AG04450 (cell line): ENCODE measurements around the gene PRKCZ. TPM values are rescaled to one million over a fixed set of nuclear protein-coding genes. Genes with fewer than 3 reads are reported as not detected.

Source experiments
- CTCF ChIA-PET: fragments of 300-600, 350-600 bp; formaldehyde crosslinking; extraction: SDS; loops from one replicate; lab custom pipeline; 2022; ENCODE audit warnings: antibody characterized with exemption, inconsistent platforms; lab: Charles Lee
- POLR2A ChIA-PET: fragments of 350-600 bp; formaldehyde crosslinking; extraction: SDS; loops from one replicate; lab custom pipeline; 2021; ENCODE audit warnings: antibody characterized with exemption, inconsistent platforms; lab: Yijun Ruan, JAX
- DNase-seq: peaks from one replicate; pipeline ENCODE4 v3.0.0-alpha.2; 2011; ENCODE audit warnings: low read depth, low spot score
- H3K27ac ChIP-seq: one replicate; pipeline ENCODE4 v1.5.1; 2012; ENCODE audit warnings: low read depth, low read length, control low read depth
- H3K27me3 ChIP-seq: one replicate; pipeline ENCODE4 v1.6.0; 2012; ENCODE audit warnings: low read length; ENCODE audit not compliant: control insufficient read depth, insufficient read depth
- H3K4me3 ChIP-seq: 2 replicates; pipeline ENCODE4 v1.5.1; 2011; ENCODE audit warnings: mild to moderate bottlenecking, low read depth, low read length, control low read depth
- H3K9me3 ChIP-seq: 2 replicates; pipeline ENCODE4 v1.5.1; 2012; ENCODE audit warnings: low read length; ENCODE audit not compliant: control insufficient read depth, insufficient read depth
- polyA plus RNA-seq: library from polyadenylated mRNA; depleted of rRNA; stranded (reverse); fragments of >200 nt; gene quantifications from 2 replicates; pipeline ENCODE4 v1.2.3, GENCODE V29; 2011
- TF ChIP-seq, protein P1 (sequence below): IDR thresholded peaks from 2 replicates; pipeline ENCODE4 v1.5.1; 2011; ENCODE audit warnings: low read depth, low read length, control low read depth, inconsistent platforms

Gene PRKCZ
- polyA plus RNA-seq, 1 experiment, result 3.0 TPM

DNA sequence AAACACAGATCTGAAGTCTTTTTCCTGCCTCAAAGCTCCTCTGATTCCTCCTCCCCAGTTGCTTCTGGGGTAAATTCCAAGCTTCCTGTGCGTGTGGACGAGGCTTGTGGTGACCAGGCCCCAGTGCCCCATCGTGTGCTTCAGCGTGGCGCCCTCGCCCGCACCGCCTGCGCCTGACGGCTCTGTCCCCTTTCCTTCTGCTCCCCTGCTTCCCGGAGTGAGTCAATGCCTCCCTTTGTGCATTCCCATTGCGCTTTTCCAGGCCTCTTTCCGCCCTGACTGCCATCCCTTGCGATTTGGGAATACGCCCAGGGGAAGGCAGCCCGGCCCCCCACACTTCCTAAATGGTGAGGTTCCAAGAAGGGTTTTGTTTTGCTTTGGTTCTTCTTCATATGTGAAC lies 108.1 kb downstream of the PRKCZ start:
- Histone ChIP-seq H3K4me3 (no peak overlapping the region), H3K9me3 (peaks cover 4% of the 10 kb centered on the region; the same call in 1 of the 2 replicates), H3K27ac (no peak overlapping the region), H3K27me3 (peaks cover 2% of the 10 kb centered on the region)
- CTCF ChIA-PET, result interaction anchor here (1.2 kb wide), 1 partner anchor 18 kb away, joined by 4 read pairs; no protein-coding TSS in a partner anchor
- POLR2A ChIA-PET, result no interaction called here
- DNase-seq, result no peak
- TF ChIP-seq, protein P1, sequence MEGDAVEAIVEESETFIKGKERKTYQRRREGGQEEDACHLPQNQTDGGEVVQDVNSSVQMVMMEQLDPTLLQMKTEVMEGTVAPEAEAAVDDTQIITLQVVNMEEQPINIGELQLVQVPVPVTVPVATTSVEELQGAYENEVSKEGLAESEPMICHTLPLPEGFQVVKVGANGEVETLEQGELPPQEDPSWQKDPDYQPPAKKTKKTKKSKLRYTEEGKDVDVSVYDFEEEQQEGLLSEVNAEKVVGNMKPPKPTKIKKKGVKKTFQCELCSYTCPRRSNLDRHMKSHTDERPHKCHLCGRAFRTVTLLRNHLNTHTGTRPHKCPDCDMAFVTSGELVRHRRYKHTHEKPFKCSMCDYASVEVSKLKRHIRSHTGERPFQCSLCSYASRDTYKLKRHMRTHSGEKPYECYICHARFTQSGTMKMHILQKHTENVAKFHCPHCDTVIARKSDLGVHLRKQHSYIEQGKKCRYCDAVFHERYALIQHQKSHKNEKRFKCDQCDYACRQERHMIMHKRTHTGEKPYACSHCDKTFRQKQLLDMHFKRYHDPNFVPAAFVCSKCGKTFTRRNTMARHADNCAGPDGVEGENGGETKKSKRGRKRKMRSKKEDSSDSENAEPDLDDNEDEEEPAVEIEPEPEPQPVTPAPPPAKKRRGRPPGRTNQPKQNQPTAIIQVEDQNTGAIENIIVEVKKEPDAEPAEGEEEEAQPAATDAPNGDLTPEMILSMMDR, result no peak

DNA sequence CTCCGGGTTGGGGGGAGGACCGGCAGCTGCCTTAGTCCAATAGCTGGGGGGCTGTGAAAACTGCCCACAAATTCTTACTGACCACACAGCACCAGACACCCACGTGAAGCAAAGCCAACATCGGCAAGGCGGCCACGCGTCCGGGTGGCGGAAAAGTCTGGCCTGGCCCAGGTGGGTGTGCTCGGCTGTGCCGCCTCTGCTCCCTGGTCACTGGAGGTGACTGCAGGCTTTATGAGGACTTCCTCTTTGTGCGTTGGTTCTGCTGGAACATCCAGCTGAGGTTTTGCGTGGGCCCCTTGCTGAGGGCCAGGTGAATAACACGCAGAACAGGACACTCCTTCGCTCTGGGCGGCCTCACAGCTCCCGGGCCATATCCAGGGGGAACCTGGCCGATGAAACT lies 108.9 kb downstream of the PRKCZ start:
- CTCF ChIA-PET, result interaction anchor here (1.2 to 2.7 kb wide), 2 partner anchors 15 to 19 kb away, joined by 4 to 10 read pairs; no protein-coding TSS in a partner anchor
- H3K27ac ChIP-seq, result no peak overlapping the region
- H3K27me3 ChIP-seq, result peaks cover 2% of the 10 kb centered on the region
- no peak for DNase-seq
- POLR2A ChIA-PET, result no interaction called here
- TF ChIP-seq, protein P1, result no peak
- H3K4me3 ChIP-seq, result no peak overlapping the region
- H3K9me3 ChIP-seq, result peaks cover 9% of the 10 kb centered on the region; the same call in 1 of the 2 replicates

DNA sequence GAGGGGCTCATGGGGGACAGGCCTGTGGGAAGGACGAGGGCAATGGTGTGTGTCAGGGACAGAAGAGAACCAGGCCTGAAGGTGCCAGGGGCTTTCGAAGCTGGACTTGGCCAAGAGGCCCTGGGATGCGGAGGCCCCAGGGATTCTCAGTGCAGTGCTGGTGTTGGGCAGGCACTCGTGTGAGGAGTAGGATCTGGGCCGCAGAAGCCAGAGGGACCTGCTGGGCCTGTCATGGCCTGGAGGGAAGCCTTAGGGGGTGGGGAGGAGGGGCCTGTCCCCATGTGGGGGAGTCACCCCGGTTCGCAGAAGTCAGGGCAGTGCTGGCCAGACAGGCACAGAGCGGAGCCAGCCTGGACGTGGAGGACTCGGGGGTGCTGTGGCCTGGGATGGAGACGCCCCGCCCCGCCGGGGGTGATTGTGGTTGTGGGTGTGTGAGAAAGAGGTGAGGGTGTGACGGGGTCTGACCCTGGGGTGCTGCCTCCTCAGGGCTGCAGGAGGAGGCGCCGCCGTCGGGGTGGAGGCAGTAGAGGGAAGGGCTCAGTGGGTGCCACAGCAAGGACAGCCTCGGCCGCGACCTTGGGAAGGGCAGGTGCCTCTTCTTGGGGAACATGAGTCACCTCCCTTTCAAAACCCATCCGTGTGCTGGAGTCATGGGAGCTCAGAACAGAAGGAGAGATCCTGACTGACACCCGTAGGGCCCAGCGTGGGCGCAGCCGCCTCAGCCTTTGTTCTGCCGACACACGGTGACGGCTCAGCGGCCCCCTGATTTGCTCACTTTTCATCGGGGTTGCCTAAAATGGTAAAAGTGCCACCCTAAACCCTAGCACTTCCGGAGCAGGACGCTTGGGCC lies 110.5 kb downstream of the PRKCZ start:
- Histone ChIP-seq H3K27me3 (peaks cover 2% of the 10 kb centered on the region), H3K27ac (no peak overlapping the region), H3K4me3 (no peak overlapping the region), H3K9me3 (peaks cover 16% of the 10 kb centered on the region; the same call in 1 of the 2 replicates)
- DNase-seq, result no peak
- TF ChIP-seq, protein P1, result no peak
- CTCF ChIA-PET, result interaction anchor here (2.7 kb wide), 1 partner anchor 14 kb away, joined by 10 read pairs; no protein-coding TSS in a partner anchor
- POLR2A ChIA-PET, result no interaction called here

DNA sequence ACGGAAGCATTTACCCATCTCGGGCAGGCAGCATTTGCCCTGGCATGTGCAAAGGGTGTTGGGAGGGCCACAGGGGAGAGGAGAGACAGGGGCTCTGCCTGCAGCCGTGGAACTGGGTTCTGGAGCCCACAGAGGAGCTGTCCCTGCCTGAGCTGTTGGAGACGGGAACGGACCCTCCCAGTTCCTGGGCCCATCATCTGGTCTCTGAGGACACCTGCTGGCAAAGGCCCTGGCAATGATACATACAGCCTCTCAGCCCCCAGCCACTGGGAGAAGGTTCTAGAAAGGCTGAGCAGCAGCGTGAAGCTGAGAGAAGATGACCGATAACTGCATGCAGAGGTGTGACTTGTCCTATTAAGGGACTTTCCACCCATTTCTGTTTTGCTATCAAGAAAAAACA lies 113.0 kb downstream of the PRKCZ start:
- H3K9me3 ChIP-seq, result peaks cover 19% of the 10 kb centered on the region; the same call in 1 of the 2 replicates
- no peak for DNase-seq
- ChIA-PET CTCF (interaction anchor here (0.9 to 3.7 kb wide), 3 partner anchors 11 to 202 kb away, joined by 3 to 41 read pairs (median 3); no protein-coding TSS in a partner anchor), POLR2A (no interaction called here)
- H3K27me3 ChIP-seq, result peaks cover 7% of the 10 kb centered on the region
- TF ChIP-seq, protein P1, result peak; percentile 36; the same call in 1 of the 2 replicates
- no peak overlapping the region for H3K4me3 ChIP-seq
- H3K27ac ChIP-seq, result no peak overlapping the region

DNA sequence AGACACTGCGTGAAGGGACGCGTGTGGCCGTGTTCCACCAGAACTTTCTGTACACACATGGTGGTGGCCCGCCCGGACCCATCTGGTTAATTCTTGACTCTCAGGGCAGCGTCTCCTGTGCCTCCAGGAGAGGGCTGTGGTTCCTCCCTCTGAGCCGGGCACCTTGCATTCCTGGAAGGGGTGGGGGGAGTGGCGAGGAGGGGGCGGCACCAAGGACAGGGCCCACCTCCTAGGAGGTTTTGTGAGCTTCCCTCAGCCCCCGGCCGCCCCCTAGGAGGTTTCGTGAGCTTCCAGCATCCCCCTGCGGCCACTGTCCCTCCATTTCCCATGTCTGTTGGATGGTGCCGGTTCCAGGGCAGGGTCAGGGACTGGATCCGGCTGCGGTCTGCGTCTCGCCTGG lies 115.4 kb downstream of the PRKCZ start:
- Histone ChIP-seq H3K9me3 (peaks cover 19% of the 10 kb centered on the region; the same call in 1 of the 2 replicates), H3K4me3 (no peak overlapping the region), H3K27me3 (peaks cover 7% of the 10 kb centered on the region), H3K27ac (no peak overlapping the region)
- TF ChIP-seq, protein P1, result no peak
- DNase-seq, result no peak
- ChIA-PET CTCF (interaction anchor here (3.7 kb wide), 1 partner anchor 9 kb away, joined by 41 read pairs; no protein-coding TSS in a partner anchor), POLR2A (no interaction called here)
